Left renal pelvis (tissue), 4 donors: Measurements from ENCODE around the gene KMT5C. TPM values are rescaled to one million over a fixed set of nuclear protein-coding genes. Genes with fewer than 3 reads are reported as not detected.
"Not testable (repeated sequence)": the region's sequence is repeated elsewhere in the genome, so short reads cannot be mapped to it uniquely, and the experiment has no call there.

Experiments
- DNase-seq, 4 donors: peaks; one replicate each; pipeline ENCODE4 v3.0.0-alpha.2; 2013; ENCODE audit warnings: low read depth in 4 of 4, low spot score in 3 of 4
- polyA plus RNA-seq, 4 donors: library from polyadenylated mRNA; unstranded; fragments of 120-200 nt; gene quantifications; one replicate each; pipeline ENCODE4 v1.2.1, GENCODE V29; 2013; ENCODE audit not compliant: insufficient read length in 4 of 4

The KMT5C gene
- polyA plus RNA-seq, 4 donors = 13.3 to 33.5 (median 17.0) TPM

- no peak for DNase-seq
Measured at GRCh38 chr19:55315956-55316525, 23.6 kb upstream of the KMT5C start.

- DNase-seq = no peak
Measured at GRCh38 chr19:55316646-55317045, 23.0 kb upstream of the KMT5C start.

GRCh38 chr19:55319785-55320184, 19.9 kb upstream of the KMT5C start:
- no peak for DNase-seq

GRCh38 chr19:55320844-55321419, 18.7 kb upstream of the KMT5C start:
- DNase-seq = no peak

DNA sequence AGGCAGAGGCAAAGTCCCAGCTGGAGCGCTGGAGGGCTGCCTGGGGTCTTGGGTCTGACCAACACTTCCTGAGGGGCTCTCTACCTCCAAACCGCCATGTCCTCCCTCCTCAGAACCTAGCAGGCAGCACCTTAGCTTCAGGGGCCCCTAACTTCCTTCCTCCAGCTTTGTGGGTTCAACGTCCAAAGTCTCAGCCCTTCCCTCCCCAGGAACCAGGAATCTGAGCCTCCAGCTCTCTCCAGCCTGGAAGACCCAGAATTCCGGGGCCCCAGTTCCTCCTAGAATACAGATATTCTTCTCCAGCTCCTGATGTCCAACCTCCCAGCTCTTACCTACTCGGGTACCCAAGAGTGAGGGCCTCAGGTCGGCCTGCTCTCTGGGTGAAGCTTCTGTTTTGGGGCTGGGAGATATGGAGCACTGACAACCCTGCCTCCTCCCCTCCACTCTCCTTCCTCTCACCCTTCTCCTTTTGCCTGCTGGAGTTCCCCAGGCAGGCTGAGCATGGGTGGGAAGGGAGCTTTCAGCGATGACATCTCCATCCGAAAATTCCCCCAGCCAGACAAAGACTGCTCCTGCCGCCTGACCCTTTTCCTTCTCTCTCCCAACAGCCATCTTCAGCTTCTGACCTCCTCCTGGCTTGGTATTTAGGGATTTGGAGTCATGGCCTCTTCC, 18.1 kb upstream of the KMT5C start:
- DNase-seq = no peak

DNA sequence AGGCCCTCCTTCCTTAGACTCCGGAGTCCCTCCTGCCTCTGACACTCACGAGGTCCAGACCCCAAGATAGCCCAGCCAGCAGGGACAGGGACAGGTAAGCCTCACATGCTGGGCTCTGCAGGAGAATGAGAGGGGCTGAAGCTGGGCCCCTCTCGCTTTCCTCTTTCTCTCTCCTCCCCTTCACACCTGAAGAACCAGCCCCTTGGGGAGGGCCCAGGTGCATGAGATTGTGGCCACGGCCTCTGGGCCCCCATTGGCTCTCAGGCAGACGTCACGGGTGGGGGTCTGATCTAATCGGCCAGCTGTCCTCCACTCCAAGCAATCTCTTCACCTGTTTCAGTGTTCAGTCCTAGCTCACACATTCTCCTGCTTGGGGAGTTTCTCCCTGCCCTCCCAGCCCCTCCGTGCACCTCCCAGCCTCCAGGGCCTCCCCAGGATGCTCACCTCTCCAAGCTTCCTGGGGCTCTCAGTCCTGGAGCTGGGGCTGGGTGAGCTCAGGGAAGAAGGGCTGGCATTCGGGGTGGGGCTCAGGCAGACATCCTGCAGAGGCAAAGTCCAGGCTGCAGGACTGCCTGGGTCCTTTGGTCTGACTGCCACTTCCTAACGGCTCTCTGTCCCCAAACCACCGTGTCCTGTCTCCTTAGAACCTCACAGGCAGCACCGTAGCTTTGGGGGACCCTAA, 17.3 kb upstream of the KMT5C start:
- DNase-seq = no peak

DNA sequence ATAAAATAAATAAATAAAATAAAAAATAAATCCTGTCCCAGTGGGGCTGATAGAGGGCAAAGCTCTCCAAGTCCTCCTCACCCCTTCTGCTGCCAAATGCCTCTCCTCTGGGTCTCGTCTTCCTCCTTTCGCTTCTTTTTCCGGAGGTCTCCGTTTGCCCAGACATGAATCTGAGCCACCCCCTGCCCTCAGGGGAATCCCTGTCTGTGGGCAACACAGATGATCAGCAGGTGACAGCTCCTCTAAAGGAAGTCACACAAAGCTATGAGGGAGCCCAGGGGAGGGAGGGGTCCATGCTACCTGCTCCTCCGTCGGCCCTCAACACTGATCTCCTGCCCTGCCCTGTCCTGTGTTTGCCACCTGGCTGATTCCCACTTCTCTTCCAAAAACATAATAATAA, 15.0 kb upstream of the KMT5C start:
- DNase-seq = no peak

- DNase-seq = no peak
Measured at GRCh38 chr19:55325172-55325571, 14.5 kb upstream of the KMT5C start, which contains the start of gene TMEM150B. Gene TMEM150B (minus strand): TSS chr19:55325341. CDS start chr19:55321036, 4,305 bp downstream.

DNA sequence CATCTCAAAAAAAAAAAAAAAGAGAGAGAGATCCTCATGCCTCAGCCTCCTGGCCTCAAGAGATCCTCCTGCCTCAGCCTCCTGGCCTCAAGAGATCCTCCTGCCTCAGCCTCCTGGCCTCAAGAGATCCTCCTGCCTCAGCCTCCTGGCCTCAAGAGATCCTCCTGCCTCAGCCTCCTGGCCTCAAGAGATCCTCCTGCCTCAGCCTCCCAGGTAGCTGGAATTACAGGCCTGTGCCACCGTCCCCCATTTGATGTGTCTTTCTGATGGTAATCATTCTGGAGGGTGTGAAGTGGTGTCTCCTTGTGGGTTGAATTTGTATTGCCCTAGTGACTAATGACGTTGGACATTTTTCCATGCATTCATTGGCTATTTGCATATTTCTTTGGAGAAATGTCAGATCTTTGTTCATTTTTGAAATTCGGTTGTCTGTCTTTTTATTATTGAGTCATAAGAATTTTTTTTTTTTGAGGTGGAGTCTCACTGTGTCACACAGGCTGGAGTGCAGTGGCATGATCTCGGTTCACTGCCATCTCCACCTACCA, 10.8 kb upstream of the KMT5C start:
- DNase-seq = not testable (repeated sequence)

- DNase-seq = not testable (repeated sequence)
Measured at GRCh38 chr19:55329791-55330190, 9.9 kb upstream of the KMT5C start.

- DNase-seq = no peak
Measured at GRCh38 chr19:55333870-55334269, 5.8 kb upstream of the KMT5C start.

DNA sequence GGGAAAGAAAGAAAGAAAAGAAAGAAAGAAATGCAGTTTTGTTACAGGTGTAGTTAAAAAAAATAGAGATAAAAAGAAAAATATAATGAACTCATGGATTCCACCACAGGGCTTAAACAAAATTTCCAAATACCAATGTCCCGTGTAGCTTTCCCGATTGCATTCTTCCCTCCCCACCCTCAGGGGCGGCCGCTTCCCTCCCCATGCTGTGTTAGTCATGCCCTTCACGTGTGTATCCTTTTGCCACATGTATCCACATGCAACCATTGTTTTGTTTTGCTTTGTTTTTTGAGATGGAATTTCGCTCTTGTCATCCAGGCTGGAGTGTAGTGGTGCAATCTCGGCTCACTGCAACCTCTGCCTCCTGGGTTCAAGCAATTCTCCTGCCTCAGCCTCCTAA, 3.6 kb upstream of the KMT5C start:
- DNase-seq = no peak

- no peak for DNase-seq
Measured at GRCh38 chr19:55339889-55340783, 460 bp downstream of the KMT5C start.

DNA sequence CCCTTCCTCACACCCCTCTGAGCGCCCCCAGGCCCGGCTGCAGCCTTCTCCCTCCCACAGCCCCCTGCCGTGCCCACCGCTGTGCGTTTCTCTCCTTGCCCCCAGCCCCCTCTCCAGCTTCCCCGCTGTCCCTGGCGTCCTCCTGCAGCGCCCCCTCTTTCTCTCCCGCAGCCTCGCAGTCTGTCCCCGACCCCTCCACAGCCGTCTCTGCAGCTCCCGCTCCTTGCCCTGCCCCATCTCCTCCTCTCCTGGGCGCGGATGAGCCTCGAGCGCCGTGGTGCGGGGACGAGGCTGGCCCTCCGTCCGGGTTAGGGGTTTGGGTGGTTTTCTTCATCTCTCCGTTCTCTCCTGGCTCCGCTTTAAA, 1.1 kb downstream of the KMT5C start:
- DNase-seq = no peak

- no peak for DNase-seq
Measured at GRCh38 chr19:55341171-55341588, 1.5 kb downstream of the KMT5C start.

DNA sequence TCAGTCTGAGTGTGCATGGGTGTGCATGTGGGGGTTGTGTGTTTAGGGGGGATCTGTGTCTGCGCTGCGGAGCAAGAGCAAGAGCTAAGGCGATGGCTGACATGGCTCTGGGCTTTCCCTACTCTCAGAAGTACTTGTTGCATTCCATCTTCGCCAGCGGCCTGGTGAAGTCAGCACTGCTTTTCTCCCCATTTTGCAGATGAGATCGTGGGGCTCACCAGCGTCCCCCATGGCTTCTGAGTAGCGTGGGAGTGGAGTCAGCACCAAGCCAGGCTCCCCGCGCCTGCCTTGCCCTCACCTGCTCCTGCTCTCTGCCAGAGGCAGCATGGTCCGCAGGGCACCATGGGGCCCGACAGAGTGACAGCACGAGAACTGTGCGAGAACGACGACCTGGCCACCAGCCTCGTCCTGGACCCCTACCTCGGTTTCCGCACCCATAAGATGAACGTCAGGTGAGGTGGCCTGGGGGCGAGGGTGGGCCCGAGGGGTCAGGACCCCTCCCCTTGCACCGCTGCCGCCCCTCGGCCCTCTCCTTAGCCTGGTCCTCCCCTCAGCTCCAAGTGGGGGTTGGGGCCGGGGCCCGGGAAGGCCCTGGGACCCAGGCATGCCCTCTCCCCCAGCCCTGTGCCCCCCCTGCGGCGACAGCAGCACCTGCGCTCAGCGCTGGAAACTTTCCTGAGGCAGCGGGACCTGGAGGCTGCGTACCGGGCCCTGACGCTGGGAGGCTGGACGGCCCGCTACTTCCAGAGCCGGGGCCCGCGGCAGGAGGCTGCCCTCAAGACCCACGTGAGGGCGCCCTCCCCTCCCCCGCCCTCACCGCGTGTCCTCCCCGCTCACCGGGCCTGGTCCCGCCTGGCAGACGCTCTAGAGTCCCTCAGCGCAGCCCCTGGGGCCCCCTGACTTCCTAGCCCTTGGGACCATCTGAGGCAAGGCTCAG, 2.2 kb downstream of the KMT5C start:
- DNase-seq = no peak

- no peak for DNase-seq
Measured at GRCh38 chr19:55344444-55344843, 4.8 kb downstream of the KMT5C start.

GRCh38 chr19:55345101-55345817, 5.6 kb downstream of the KMT5C start:
- no peak for DNase-seq
